CD14-positive monocyte (primary cell): ENCODE results near the gene IER2. TPM values are rescaled to one million over a fixed set of nuclear protein-coding genes. Genes with fewer than 3 reads are reported as not detected.

Experiments used
- polyA plus RNA-seq, 3 donors: library from polyadenylated mRNA; depleted of rRNA in 1 of 3; unstranded in 2 of 3; stranded (reverse) in 1 of 3; fragments of 300-500 nt in 2 of 3; fragments of >200 nt in 1 of 3; fragmentation: Illumina TruSeq in 2 of 3; gene quantifications; 1 replicate in 2 of 3; 2 replicates in 1 of 3; pipeline ENCODE4 v1.2.3, GENCODE V29; 2012 to 2021

Gene IER2
- polyA plus RNA-seq, 3 donors = 355 to 804 (median 601) TPM

Other genes with a start within 250 kb of the IER2 start
- under 1 TPM in 1 of 3 donors, not detected in 2; 0.35 TPM for gene SYCE2, start 231.1 kb upstream of the IER2 start, polyA plus RNA-seq
- 10 to 100 TPM; 29.0 to 49.2 (median 47.9) TPM for gene FARSA, start 216.7 kb upstream of the IER2 start, polyA plus RNA-seq
- 100 to 1,000 TPM; 109 to 441 (median 133) TPM for gene CALR, start 211.8 kb upstream of the IER2 start, polyA plus RNA-seq
- gene RAD23A, start 204.5 kb upstream of the IER2 start, polyA plus RNA-seq = 10 to 100 TPM; 45.5 to 88.0 (median 55.3) TPM
- gene GADD45GIP1, start 193.2 kb upstream of the IER2 start, polyA plus RNA-seq = 10 to 100 TPM in 2 of 3 donors, 1 to 10 TPM in 1; 8.3 to 42.4 (median 31.6) TPM
- gene DAND5, start 180.8 kb upstream of the IER2 start, polyA plus RNA-seq = not detected
- 1 to 10 TPM in 1 of 3 donors, under 1 TPM in 2; 0.25 to 3.7 (median 0.90) TPM for gene NFIX, start 154.9 kb upstream of the IER2 start, polyA plus RNA-seq
- 10 to 100 TPM; 35.7 to 51.1 (median 37.1) TPM for gene LYL1, start 47.6 kb upstream of the IER2 start, polyA plus RNA-seq
- gene TRMT1, start 33.7 kb upstream of the IER2 start, polyA plus RNA-seq = 10 to 100 TPM; 14.5 to 94.7 (median 14.5) TPM
- 10 to 100 TPM in 1 of 3 donors, 1 to 10 TPM in 2; 1.1 to 20.1 (median 2.2) TPM for gene NACC1, start 32.1 kb upstream of the IER2 start, polyA plus RNA-seq
- gene STX10, start within 50 bp of the IER2 start, polyA plus RNA-seq = 100 to 1,000 TPM; 158 to 392 (median 172) TPM